SKM-1 treated with dmso at 0.1 percent for 144 hours (cell line): Measurements from ENCODE around the gene GRM7.

ENCODE experiments used
- DNase-seq: peaks from one replicate; lab custom pipeline; 2025; ENCODE audit not compliant: unreplicated experiment; lab: John Stamatoyannopoulos, UW

GRM7 gene

DNA sequence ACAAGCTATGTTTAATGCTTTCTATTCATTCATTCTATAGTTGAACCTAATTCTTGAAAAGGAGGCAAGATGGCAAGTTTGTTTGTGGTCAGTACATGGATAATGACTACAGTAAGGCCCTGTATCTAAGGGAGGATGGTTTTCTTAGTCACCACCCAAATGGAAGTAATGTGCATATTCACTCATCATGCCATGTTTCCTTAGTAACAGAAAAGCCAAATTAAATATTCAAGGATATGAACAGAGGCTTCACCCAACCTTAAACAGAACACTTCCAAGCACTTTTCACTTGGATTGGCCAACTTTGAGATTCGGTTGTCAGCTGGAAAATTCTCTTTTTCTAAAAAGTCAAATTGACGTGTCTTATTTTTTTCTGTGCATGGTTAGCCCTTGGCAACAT is 835.4 kb downstream of the GRM7 start:
- DNase-seq = no peak

GRCh38 chr3:7697548-7697947 is 836.6 kb downstream of the GRM7 start:
- no peak for DNase-seq

GRCh38 chr3:7700539-7700938 is 839.6 kb downstream of the GRM7 start:
- no peak for DNase-seq

DNA sequence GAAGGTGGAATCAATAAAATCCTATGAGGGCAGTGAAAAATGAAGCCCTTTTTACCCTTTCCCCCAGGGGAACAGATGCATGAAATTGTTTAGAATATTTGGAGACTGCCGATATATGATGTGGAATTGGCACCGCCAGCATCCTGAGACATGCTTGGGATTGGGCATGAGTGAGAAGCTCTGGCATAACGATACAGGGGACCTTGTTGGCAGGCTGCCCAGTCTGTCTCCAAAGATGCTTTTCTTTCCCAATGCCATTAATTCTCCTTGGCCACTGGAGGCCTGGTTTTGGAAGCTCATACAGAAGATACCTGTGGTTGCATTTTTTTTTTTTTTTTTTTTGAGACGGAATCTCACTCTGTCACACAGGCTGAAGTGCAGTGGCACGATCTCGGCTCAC is 840.1 kb downstream of the GRM7 start:
- no peak for DNase-seq

- DNase-seq = no peak
Observed at GRCh38 chr3:7707187-7707586, 846.3 kb downstream of the GRM7 start.

GRCh38 chr3:7709376-7710082 is 848.6 kb downstream of the GRM7 start:
- DNase-seq = no peak

GRCh38 chr3:7710284-7710683 is 849.4 kb downstream of the GRM7 start:
- DNase-seq = no peak

DNA sequence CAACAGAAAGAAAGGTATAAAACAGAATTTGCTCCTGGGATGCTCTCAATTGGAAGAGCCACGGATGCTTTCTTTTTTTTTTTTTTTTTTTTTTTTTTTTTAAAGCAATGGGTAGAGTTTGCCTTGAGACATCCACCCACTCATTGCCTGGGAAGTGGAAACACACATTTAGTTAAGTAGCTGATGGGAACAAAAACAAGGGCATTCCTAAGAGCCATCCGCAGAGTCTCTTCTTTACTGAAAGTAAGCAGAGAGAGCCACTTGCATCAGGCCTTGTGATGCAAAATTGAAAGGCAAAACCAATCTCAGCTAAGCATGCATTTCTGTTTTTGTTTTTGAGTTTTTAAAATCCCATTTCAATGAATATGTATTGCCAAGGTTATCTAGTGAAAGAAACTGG is 852.8 kb downstream of the GRM7 start:
- DNase-seq = no peak

DNA sequence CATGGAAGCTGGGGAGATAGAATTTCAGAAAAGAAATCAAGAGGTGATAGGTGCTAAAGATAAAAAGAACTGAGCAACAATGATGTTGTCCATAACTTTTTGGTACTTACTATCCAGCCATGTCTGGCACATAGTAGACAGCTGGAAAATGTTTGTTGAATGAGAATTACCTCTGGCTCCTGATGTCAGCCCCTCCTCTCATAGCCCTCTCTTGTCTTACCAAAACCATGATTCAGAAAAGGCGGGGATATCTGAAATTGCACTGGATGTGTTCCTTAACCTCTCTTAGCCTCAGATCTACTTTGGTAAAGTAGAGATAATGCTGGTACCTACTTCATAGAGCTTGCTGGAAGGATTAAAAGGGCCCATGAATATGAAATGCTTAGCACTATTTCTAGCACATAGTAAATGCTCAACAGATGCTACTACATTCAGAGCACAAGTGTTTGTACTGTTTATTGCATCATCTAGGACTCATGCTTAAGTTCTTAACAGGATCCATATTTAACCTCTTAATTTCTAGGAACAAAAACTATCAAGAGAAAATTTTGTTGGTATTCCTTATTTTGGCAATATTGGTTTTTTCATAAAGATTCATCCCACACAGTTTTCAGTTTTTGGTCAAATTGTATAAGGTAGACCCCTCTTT is 859.9 kb downstream of the GRM7 start:
- no peak for DNase-seq

DNA sequence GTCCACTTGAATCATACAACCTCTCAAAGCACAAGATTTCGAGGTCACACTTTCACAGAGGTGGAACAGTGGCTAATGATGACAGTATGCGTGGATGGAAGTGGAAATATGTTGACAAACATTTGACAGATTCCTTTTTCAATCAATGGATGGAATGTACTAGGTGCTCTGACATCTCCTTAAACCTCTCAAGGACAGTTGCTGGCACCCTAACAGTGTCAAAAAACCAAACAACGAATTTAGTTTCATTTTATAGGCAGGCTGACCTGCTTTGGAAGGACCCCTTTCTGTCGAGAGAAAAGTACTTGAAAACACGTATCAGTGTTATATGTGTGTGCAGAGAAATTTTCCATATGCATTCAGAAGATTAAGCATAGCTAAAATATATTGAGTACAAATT is 861.0 kb downstream of the GRM7 start:
- DNase-seq = no peak

GRCh38 chr3:7728566-7729519 is 867.9 kb downstream of the GRM7 start:
- no peak for DNase-seq

GRCh38 chr3:7733933-7734332 is 873.0 kb downstream of the GRM7 start:
- DNase-seq = no peak

GRCh38 chr3:7734456-7734855 is 873.5 kb downstream of the GRM7 start:
- no peak for DNase-seq

GRCh38 chr3:7737263-7737662 is 876.3 kb downstream of the GRM7 start:
- no peak for DNase-seq

GRCh38 chr3:7739754-7740153 is 878.8 kb downstream of the GRM7 start:
- no peak for DNase-seq

GRCh38 chr3:7740458-7740857 is 879.5 kb downstream of the GRM7 start:
- no peak for DNase-seq

DNA sequence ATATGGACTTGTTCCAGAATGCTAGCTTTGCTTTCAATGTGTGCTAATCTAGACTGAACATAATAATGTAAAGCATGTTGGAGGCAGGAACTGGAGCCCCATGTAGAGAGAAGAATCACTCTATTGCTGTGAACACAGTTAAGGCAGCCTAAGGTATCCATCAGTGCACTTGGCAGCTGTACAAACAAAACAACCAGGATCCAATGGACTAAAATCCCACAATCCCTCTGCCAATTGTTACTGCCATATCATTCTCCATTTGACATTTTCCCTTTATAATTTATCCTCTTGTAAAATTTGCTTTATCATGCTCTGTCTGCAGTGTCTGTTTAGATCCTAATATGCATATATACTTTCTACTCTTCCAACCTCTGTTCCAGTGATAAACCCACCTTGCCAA is 883.9 kb downstream of the GRM7 start:
- no peak for DNase-seq

GRCh38 chr3:7745711-7746110 is 884.8 kb downstream of the GRM7 start:
- no peak for DNase-seq

DNA sequence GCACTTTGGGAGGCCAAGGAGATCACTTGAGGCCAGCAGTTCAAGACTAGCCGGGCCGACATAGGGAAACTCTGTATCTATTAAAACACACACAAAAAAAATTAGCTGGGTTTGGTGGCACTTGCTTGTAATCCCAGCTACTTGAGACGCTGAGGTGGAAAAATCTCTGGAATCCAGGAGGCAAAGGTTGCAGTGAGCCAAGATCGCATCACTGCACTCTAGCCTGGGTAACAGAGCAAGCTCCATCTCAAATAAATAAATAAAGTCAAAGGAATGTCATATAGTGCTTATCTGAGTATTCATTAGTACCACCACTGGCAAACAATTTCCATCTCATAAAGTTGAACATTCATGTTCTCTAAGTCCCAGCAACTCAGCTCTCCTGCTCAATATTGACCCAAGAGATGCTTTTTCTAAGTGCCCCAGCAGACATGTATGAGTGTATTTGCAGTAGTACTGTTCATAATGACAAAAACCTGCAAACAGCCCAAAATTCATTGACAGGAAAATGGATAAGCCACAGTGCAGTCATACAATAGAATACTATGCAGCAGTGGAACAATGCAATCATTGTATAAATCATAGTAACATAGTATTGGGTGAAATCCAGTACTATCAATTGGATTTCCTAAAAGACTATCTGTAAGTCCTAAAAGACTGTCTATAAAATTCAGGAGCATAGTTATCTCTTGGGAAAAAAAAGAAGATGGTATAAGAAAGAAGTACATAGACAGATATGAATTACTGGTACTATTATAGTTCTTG is 889.2 kb downstream of the GRM7 start:
- no peak for DNase-seq

- DNase-seq = no peak
Observed at GRCh38 chr3:7752005-7752404, 891.1 kb downstream of the GRM7 start.
